Adrenal gland (tissue), 5 donors: Measurements from ENCODE around the gene HAS3.
"Not testable (repeated sequence)": the region's sequence is repeated elsewhere in the genome, so short reads cannot be mapped to it uniquely, and the experiment has no call there.

Source experiments
- CTCF ChIP-seq, 6 experiments: fragments of 450-650 bp in 4 of 6; fragments of 200-600 bp in 2 of 6; sonication (generic) in 1 of 6; IDR thresholded peaks; 1 replicate in 5 of 6; 2 replicates in 1 of 6; pipeline versions ENCODE4 v1.5.1 to v1.8.0; 2016 to 2021; ENCODE audit warnings: antibody characterized with exemption in 6 of 6, mild to moderate bottlenecking in 2 of 6, moderate library complexity in 1 of 6
- POLR2A ChIP-seq, 2 donors: fragments of 450-650 bp; IDR thresholded peaks; one replicate each; pipeline ENCODE4 v1.6.1; 2017; ENCODE audit warnings: antibody characterized with exemption in 2 of 2, mild to moderate bottlenecking in 2 of 2, moderate library complexity in 1 of 2
- donor health status: DM: no; HTN: no; CAD: no.

- not testable (repeated sequence) for TF ChIP-seq CTCF, POLR2A (IDR thresholded peaks at IDR 0.05)
These were observed 21.3 kb downstream of the HAS3 start for GRCh38 chr16:69126801-69127200.
